GM19397 (cell line): ENCODE data around the gene HTRA2.
A peak's percentile ranks its signal among the peaks of the same experiment; 100 is the strongest.

Experiments used
- ATAC-seq: cut with Tn5 transposase; IDR thresholded peaks from one replicate; pipeline ENCODE4 v1.9.1; 2021; ENCODE audit warnings: mild to moderate bottlenecking, moderate library complexity; ENCODE audit not compliant: unreplicated experiment

Gene HTRA2

DNA sequence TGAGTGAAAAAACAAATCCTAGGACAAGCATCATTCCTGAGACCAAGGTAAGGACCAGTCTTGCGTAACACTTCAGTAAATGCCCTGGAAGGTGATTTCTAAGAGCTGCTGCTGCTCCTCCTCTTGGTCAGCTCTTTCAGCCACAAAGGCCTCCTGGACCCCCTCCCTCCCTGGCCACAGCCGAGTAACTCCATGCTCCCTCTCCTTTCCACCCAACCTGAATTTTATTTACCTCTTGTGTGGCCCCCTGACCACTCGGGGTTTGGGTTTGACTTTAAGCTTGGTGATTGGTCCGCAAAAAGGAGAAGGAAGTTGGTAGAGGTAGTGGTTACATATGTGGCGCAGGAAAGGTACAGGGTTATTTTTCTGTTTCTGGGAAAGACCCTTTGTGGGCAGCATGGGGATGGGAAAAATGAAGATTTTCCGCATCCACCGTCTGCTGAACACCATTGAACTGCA lies 9.2 kb downstream of the HTRA2 start:
- no peak for ATAC-seq

DNA sequence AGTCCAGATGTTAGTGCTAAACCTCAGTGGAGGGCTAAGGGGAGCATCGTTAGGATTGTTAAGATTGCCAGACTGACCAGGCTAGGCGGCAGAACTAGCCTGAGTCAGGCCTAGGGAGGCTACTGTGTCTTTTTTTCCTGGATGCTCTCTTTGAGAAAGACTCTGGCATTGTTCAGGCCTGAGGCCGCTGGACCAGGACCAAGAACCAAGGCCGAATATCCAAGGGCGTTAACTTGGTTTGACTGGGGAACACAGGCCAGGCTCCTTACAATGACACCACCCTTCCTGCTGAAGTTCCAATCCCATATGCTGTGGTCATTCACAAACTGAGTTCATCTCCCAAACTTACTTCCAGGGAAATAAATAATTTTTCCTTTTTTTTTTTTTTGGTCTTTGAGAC lies 10.6 kb downstream of the HTRA2 start:
- ATAC-seq, result no peak

DNA sequence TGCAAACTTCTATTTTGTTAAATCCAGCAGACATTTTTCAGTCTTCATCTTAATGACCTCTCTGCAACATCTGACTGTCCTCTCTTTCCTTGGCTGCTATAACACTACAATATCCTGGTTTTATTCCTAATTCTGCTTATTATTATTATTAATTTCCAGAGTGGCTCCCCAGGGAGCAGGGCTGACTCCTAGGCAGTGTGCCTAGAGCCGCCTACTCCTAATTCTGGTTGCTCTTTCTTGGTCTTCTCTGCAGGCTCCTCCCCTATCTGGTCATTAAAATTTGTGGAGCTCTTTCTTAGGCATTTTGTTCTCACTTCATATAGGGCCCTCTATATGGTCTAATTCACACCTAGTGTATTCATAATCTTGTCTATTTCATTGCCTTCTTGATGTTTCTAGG lies 13.2 kb downstream of the HTRA2 start:
- no peak for ATAC-seq

DNA sequence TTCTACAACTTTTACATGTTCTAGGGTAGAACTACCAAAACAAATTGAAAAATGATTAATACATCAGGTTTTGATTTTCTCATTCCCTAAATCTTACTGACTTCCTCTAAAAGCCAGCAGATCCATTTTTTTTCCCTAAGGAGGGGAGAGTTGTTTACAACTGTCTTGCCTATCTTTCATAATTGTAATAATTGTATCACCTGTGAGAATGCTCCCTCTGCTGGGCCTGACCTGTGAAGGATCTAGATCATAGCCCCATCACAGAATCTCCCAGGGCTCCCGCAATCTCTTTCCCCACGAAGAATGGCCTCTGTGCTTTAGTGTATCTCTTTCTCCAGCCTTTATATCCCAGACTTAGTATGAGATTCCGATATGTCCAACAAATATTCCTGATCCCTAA lies 14.9 kb downstream of the HTRA2 start:
- no peak for ATAC-seq

DNA sequence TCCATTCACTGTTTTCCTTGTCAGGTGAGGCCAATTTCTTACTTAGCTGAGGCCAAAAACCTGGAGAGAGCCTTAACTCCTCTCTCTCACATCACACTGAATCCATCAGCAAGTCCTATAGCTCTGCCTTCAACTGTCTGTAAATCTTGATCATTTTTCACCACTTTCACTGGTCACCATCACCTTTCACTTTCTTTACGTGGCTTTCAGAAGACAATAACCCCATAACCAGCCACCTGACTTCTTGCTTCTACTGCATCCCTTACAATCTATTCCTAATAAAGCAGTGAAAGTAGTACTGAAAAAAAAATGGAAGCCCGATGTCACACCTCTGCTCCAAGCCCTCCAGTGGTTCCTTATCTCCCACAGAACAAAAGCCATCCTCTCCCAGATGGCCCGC lies 16.3 kb downstream of the HTRA2 start:
- ATAC-seq, result no peak

DNA sequence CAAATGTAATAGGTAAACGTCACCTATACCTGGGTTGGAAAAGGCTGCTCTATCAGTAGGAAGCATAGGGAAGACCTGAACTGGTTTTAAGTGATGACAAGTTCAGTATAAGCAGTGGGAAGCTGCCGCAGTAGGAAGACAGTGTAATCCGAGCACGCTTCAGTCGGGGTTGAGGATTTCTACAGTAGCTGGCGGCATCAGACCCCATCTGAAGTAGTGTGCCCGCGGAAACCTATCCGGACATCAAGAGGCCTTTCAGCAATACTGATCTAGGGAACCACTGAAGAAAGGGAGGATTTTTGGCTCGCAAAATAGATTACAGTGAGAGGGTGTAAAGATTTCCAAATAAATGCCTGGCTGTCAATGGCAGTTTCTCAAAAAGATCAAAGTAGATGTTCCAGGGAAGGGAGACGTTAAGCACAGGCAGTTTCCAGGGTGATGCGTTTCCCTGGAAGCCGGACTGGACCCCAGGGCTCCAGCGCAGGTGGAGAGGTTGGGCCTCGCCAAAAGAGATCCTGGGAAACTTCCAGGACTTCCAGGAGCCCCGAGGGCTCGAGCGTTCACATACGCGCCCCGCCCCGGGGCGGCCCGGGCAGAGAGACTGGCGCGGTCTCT lies 18.7 kb downstream of the HTRA2 start:
- ATAC-seq, result no peak

DNA sequence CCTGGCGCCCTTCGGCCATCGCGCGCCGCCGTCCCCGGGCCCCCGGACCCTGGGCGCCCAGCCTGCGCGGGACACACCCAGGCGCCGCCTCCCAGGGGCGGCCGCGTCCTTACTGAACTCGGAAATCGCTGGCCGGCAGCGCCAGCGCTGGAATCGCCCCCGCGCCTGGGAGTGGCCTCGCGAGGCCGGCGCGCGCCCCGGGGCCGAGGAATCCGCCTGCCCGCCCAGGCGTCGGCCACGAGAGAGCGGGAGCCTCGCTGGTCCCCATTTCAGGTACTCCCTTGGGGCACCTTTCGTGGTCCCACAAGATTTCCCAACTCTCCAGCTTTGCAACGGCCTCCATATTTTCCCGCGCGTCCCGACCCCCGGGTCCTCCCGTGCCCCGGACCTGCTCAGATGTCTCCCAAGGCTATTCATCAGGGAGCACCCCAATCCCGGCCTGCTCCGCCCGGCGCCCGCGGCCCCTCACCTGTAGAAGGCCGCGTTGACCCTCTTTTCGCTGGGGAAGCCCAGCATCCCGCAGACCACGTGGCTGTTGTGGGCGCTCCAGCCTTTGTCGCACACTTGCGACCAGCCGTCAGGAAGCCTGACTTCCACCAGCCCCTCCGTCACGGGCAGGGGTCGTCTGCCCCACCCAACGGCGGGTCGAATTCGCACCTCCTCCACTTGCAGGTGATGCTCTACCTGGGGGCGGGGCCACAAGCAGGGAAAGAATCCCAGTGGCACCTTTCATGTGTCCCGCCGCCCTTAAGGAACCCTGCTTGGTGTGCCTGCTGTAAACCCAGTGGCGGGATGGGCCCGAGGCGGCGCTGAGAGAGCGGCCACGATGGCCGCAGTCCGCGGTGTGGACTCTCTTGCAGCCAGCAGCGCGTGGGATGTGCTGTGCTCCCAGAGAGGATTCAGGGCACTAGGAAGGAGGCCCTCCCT lies 19.4 kb downstream of the HTRA2 start:
- ATAC-seq, result no peak

DNA sequence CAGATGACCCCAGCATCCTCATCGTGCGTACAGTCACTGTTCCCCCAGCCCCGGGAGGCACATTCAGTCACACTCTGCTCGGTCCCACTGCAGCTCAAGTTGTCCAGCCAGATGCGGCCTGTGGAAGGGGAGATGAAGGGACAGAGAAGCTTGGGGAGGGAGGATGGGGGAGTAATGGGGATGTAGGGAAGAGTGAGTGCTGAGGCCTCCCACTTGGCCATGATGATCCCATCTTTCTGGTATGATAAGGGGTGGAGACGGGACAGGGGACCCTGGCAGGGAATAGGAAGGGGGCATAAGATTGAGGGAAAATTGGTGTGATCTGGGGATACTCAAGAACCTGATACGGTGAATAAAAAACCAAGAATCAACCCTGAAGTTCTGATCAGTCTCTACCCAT lies 20.5 kb downstream of the HTRA2 start:
- no peak for ATAC-seq

DNA sequence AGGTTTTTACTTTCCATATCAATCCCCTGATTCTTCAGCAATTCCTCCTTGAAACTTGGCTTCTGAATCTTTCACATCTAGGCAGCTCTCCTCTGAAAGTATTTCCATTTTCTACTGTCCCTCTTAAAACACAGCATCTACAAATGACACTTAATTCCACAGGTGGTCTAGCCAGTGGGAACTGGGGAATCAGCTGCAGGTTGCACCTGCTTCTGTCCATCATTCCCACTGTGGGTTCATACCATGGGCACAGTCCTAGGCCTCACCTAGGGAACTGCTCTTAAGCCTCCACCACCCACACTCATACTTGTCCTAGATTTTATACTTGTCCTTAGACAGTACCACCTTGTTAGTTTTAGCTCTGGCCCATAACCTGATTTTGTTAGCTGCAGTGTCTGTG lies 21.8 kb downstream of the HTRA2 start:
- no peak for ATAC-seq

DNA sequence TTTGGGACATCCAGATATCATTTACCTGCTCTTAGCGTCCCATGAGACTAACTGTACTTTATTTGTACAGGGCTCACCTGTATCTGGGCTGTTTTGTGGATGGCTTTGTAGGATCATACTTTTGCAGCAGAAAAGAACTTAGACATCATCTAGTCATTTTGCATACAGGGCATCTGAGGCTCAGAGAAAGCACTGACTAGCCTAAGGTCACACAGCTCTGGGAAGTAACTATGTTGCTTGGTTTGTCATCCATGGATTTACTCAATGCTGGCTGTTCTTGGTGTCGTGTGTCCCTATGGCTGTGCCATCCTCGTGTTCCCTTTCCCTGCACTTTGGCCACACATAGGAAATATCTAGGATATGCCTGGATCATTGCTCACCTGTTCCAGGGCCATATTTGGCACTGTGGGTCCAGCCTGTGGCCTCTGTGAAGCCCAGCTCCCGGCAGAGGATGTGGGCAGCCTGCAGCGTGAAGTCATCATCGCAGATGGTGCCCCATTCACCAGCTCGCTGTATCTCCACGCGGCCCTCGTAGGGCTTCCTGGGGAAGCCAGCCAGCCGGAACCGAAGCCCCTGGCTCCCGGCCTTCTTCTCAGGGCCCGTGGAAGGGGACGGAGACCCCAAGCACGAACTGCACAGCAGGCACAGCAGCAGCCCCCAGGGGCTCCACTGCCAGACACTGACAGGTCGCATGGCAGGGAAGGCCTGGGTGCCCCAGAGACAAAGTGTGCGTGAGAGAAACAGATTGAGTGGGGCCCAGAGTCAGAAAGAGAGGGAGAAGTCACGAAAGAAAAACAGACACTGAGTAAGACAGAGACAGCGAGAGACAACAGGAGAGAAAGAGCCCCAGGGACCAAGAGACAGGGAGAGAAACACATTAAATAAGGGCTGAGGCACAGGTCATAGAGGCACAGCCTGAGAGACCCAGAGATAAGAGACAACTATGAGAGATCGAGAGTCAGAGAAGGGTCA lies 22.5 kb downstream of the HTRA2 start:
- no peak for ATAC-seq

DNA sequence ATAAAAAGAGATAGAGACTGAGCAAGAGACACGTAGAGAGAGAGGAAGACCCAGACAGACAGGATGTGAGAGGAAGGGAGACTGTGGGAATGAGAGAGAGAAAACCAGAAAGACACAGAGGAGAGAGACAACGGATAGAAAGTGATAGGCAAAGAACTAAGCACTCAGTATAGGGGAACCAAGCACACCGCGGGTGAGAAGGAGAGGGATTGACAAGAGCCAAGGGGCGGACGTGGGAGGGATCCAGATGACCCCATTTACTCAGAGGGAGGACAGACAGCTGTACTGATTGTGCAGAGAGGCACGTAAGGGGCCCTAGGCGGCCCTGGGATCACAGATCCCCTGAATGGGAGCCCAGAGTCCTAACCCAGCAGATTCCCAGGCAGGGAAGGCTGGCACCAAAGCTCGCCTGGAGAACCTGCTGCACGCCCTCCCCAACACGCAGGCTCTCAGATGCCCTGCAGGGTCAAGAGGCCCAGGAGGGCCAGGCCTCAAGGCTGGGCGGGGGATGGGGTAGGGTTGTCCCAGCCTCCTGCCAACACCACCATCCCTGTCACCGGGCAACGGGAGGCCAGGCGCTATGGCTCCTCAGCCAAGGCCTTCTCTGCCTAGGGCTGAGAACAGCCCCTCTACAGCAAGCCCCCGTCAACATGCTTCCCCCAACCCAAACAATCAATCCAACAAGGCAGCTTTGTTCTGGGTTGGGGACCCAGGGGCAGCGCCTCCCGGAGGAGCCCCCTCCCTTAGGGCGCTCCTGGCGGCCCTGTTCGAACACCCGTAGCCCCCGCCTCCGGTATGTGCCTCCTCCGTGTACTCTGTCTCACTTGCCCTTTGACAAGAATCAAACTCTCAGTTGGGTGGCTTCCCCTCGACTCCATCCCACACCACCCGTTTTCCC lies 23.4 kb downstream of the HTRA2 start:
- ATAC-seq, result no peak

DNA sequence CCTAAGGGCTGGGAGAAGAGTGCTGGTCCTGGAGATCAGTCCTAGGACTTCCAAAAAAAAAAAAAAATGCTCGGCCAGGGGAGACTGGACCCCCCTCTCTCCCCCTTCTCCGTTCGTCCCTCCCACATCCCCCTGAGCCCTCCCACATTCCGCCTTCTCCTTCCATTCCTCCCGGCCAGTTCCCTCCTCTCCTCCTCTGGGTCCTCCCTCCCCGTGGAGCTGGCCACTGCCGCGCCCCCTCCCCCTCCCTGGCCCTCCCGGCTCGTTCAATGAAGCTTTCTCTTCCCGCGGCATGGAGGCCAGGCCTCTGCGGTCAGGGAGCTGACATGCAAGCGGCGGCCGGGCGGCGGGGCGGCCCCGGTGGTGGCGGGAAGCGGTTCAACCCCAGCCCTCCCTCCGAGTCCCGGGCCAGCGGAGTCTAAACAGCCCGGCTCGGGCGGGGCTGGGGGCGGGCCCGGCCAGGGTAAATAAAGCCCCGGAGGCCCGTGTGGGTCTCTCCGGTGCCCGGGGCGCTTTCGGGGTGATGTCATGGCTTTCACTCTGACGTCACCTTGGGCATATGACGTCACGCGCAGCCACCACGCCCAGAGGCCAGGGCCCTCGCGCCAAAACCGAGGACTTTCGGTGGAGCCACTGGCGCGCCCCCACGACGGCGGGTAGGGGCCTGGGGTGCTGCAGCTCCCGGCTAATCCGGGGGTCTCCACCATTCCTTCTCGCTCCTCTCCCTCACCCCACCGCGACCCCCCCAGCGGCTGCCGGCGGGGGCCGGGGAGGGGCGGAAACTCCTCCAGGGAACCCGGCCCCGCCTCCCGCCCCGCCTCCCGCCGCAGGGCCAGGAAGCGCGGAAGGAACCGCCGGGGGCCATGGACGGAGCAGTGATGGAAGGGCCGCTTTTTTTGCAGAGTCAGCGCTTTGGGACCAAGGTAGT lies 24.4 kb downstream of the HTRA2 start, which contains the start of the genes DOK1 and LOXL3:
TSS of gene DOK1 (plus strand) at position 829 of the 928 bp plus-strand sequence. CDS start at position 864, 35 bp downstream.
TSS of gene LOXL3 (minus strand) at position 51 of the 928 bp plus-strand sequence. CDS start 1,308 bp downstream, outside the sequence.
- ATAC-seq, result peak; percentile 54

DNA sequence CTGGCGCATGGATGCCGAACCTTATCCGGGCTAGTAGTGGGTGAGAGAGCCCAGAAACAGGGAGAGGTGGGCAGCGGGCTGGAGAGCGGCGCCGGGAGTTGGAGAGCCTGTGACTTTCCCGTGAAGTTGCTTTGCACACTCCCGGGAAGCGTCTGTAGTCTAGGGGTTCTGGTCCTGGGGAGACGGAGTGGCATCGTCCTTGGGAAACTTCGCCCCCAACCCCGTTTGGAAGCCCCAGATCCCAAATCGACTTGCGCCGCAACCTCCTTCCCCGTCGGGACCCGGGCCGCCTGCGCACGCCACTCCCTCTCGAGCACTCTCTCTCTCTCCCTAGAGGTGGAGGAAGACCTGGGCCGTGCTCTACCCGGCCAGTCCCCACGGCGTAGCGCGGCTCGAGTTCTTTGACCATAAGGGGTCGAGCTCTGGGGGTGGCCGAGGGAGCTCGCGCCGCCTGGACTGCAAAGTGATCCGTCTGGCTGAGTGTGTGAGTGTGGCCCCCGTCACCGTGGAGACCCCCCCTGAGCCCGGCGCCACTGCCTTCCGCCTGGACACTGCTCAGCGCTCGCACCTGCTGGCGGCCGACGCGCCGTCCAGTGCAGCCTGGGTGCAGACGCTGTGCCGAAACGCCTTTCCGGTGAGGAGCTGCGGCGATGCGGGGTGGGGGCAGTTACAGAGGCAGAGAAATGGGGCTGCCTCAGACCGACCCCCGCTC lies 25.2 kb downstream of the HTRA2 start:
- peak; percentile 46 for ATAC-seq

DNA sequence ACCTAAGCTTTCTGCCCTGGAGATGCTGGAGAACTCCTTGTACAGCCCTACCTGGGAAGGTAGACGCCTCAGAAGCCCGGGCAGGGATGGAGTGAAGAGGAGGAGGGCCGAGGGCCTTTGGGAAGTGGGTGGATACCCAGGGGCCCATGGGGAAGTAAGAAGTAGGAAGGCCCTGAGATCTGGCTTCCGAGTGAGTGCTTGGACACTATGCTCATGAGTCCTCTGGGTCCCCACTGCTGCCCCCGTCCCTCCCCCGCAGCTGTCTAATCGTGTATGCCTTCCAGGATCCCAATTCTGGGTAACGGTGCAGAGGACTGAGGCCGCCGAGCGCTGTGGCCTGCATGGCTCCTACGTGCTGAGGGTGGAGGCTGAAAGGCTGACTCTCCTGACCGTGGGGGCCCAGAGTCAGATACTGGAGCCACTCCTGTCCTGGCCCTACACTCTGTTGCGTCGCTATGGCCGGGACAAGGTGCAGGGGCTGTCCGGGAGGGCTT lies 25.9 kb downstream of the HTRA2 start:
- ATAC-seq, result no peak

DNA sequence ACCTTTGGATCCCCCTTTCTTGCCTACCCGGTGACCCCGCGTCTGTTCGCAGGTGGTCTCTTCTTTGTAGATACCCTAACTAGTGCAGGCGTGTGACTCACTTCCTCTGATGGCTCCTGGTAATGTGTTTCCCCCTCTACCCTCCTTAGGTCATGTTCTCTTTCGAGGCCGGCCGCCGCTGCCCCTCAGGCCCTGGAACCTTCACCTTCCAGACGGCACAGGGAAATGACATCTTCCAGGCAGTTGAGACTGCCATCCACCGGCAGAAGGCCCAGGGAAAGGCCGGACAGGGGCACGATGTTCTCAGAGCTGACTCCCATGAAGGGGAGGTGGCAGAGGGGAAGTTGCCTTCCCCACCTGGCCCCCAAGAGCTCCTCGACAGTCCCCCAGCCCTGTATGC lies 26.4 kb downstream of the HTRA2 start:
- ATAC-seq, result no peak

DNA sequence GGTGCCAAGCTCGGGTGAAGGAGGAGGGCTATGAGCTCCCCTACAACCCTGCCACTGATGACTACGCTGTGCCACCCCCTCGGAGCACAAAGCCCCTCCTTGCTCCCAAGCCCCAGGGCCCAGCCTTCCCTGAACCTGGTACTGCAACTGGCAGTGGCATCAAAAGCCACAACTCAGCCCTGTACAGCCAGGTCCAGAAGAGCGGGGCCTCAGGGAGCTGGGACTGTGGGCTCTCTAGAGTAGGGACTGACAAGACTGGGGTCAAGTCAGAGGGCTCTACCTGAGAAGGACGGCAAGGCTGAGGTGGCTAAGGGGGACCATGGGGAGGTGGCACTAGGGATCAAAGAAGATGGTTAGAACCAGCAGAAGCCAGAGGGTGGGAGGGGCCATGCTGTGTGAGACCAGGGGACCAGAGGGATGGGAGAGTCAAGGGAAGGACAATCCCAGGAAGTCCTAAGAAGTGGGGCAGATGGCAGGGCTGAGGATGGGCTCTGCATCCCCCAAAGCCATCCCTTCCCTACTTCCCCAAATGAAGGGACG lies 27.2 kb downstream of the HTRA2 start:
- ATAC-seq, result no peak

DNA sequence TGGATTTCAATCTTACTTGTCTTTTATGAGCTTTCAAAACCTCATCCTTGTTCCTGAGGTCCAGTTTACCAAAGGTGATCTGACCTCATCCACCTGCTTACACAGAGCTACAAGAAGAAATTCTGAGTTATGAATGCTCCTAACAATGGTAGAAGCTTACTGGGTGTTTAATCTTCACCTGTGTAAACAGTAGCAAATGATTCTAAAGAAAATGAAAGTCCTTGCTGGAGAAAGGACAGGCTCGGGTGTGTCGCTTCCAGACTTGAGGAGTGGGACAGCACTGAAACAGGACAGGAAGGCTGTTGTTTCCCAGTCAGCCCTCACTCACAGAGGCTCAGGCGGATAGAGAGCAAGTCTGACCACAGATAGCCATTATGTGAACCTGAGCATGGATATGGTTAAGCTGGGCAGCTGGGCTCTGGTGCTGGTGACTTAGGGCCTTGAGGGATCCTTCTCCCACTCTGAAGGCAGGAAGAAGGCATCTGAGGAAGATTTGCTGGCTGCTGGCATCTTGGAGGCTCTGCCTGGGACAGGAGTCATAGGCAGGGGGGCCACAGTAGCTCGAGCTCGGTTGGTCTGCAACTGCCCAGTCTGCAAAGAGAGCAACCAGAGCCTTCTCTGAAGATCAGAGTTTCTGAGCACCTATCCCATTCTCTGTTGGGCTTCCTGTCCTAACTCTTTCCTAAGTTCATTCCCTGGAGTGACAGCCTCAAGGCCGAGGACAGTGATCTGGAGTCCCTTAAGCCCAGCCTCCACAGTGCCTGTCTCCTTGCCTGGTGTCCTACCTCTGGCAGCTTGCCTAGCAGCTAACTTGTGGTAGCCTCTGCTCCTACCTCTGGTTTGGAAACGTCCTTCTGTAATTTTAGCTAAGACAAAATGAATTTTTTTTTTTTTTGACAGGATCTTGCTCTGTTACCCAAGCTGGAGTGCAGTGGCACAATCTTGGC lies 28.8 kb downstream of the HTRA2 start:
- no peak for ATAC-seq
